Immature natural killer cell (primary cell): ENCODE measurements around the gene FRMD4B. TPM values are rescaled to one million over a fixed set of nuclear protein-coding genes. Genes with fewer than 3 reads are reported as not detected.

ENCODE experiments used
- DNase-seq, 3 donors: peaks; one replicate each; pipeline ENCODE4 v3.0.0; 2022; ENCODE audit warnings: mixed read lengths in 1 of 3
- H3K27ac Mint-ChIP-seq, 6 donors: one replicate each; pipeline ENCODE4 v1.8.0; 2020; ENCODE audit warnings: mixed read lengths in 6 of 6, mild to moderate bottlenecking in 5 of 6, inconsistent platforms in 4 of 6, moderate library complexity in 3 of 6
- H3K27me3 Mint-ChIP-seq, 3 donors: one replicate each; pipeline ENCODE4 v1.8.0; 2020 to 2021; ENCODE audit warnings: low read depth in 3 of 3, mild to moderate bottlenecking in 3 of 3, mixed read lengths in 3 of 3, moderate library complexity in 3 of 3, inconsistent platforms in 1 of 3
- H3K36me3 Mint-ChIP-seq, 3 donors: one replicate each; pipeline ENCODE4 v1.8.0; 2020; ENCODE audit warnings: mixed read lengths in 3 of 3, inconsistent platforms in 2 of 3, mild to moderate bottlenecking in 2 of 3
- H3K4me1 Mint-ChIP-seq, 2 donors: one replicate each; pipeline ENCODE4 v1.8.0; 2020; ENCODE audit warnings: inconsistent platforms in 2 of 2, mild to moderate bottlenecking in 2 of 2, mixed read lengths in 2 of 2, moderate library complexity in 1 of 2
- H3K4me3 Mint-ChIP-seq, 5 donors: one replicate each; pipeline ENCODE4 v1.8.0; 2020; ENCODE audit warnings: mild to moderate bottlenecking in 5 of 5, mixed read lengths in 5 of 5, inconsistent platforms in 3 of 5, moderate library complexity in 3 of 5
- H3K9me3 Mint-ChIP-seq, 6 donors: one replicate each; pipeline ENCODE4 v1.8.0; 2020; ENCODE audit warnings: mild to moderate bottlenecking in 6 of 6, mixed read lengths in 6 of 6, inconsistent platforms in 4 of 6, moderate library complexity in 3 of 6
- polyA plus RNA-seq, 3 donors: library from polyadenylated mRNA; unstranded; fragments of 300-500 nt; fragmentation: Illumina TruSeq; gene quantifications; one replicate each; pipeline ENCODE4 v1.2.3, GENCODE V29; 2021

FRMD4B gene
- polyA plus RNA-seq, 3 donors from 2014 or later: 1.3 to 16.1 (median 5.4) TPM

DNA sequence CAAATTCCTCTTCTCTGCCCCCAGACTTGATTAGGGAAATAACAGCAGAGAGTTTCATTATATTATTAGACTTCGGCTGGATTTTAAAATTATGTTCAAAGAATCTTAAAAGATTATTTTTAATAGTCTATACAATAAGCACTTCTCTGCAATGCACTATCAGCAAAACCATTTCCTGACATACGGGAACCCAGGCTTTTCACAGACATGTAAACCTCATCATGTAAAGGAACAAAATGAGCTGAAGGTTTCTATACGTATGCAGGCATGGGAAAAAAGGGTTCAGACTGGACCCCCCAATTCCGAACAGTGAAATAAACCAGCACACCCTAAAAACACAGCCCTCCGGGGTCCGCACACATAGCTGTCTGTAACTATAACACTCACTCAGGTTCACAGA lies 185.9 kb downstream of the FRMD4B start:
- H3K9me3 Mint-ChIP-seq: no peaks in the 10 kb centered on the region
- peak overlapping the region; percentile 82 to 91 (median 88) for H3K4me3 Mint-ChIP-seq
- peaks cover 0 to 2% (median 0%) of the 10 kb centered on the region in 3 donors for H3K27me3 Mint-ChIP-seq
- no peak for DNase-seq
- peak overlapping the region in 5 of 6 donors; percentile 9 to 89 (median 61) for H3K27ac Mint-ChIP-seq
- peaks cover 32 to 40% of the 10 kb centered on the region in 2 donors for H3K4me1 Mint-ChIP-seq
- peaks cover 1 to 11% (median 5%) of the 10 kb centered on the region in 3 donors for H3K36me3 Mint-ChIP-seq

DNA sequence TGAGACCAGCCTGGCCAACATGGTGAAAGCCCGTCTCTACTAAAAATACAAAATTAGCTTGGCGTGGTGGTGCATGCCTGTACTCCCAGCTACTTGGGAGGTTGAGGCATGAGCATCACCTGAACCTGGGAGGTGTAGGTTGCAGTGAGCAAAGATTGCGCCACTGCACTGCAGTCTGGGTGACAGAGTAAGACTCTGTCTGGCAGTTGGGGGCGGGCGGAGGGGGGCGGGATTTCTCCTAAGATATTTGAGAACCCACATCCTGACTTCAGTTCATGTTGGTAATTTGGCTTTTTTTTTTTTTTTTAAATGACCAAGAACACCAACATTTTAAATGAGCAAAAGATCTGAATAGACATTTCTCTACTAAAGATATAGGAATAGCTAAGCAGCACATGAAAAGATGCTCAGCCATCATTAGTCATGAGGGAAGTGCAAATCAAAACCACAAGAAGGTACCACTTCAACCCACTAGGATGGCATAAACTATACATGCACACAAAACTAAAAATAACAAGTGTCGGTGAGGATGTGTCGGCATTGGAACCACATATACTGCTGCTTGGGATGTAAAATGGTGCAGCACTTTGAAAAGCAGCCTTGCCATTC lies 187.9 kb downstream of the FRMD4B start:
- Mint-ChIP-seq H3K27ac (peak overlapping the region in 4 of 6 donors; percentile 24 to 89 (median 70)), H3K27me3 (peaks cover 0 to 2% (median 0%) of the 10 kb centered on the region in 3 donors), H3K4me1 (peaks cover 32 to 40% of the 10 kb centered on the region in 2 donors), H3K4me3 (peak overlapping the region; percentile 82 to 91 (median 88)), H3K36me3 (peaks cover 5 to 26% (median 11%) of the 10 kb centered on the region in 3 donors), H3K9me3 (no peaks in the 10 kb centered on the region)
- DNase-seq: peak; percentile 14 to 44 (median 26)

DNA sequence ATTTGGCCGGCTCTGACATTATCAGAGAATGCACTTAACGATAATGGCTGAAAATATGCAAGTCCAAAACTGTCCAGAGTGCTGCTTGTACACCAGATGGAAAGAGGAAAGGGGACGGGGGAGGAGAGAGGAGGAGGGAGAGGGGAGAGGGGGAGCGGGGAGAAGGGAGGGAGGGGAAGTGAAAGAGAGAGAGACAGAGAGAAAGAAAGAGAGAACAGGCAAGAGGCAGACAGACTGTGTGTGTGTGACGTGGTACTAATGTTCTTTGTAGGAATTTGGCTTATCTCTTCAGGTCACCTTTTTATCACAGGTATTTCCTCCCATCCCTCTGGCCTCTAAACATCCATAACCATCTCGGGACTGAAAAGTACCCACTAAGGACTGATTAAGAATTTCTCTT lies 188.4 kb downstream of the FRMD4B start:
- DNase-seq: no peak
- H3K4me3 Mint-ChIP-seq: peak overlapping the region in 2 of 5 donors; percentile 12 to 14
- no peaks in the 10 kb centered on the region for H3K9me3 Mint-ChIP-seq
- H3K27ac Mint-ChIP-seq: peak overlapping the region in 1 of 6 donors; percentile 16
- peaks cover 5 to 26% (median 11%) of the 10 kb centered on the region in 3 donors for H3K36me3 Mint-ChIP-seq
- peaks cover 0 to 2% (median 0%) of the 10 kb centered on the region in 3 donors for H3K27me3 Mint-ChIP-seq
- H3K4me1 Mint-ChIP-seq: peaks cover 32 to 40% of the 10 kb centered on the region in 2 donors

DNA sequence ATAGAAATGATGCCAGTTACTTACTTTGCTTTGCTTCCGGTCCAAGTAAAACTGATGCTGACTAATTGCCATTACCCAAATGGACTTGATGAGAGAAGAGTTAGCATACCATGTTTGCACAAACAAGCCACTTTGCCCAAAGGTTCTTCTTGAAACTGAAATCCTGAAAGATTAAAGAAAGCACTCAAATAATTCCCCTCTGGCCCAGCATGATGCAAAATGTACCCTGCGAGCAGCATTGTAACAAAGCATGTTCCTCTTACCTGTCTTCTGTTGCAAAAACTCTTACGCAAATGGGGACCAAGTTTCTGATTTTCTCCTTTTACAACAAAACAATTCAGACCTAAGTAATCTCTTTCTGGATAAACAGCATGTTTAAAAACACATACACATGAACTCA lies 189.0 kb downstream of the FRMD4B start:
- Mint-ChIP-seq H3K9me3 (no peaks in the 10 kb centered on the region), H3K36me3 (peaks cover 5 to 26% (median 11%) of the 10 kb centered on the region in 3 donors), H3K27me3 (peaks cover 0 to 2% (median 0%) of the 10 kb centered on the region in 3 donors), H3K4me3 (peak overlapping the region in 1 of 5 donors; percentile 14), H3K4me1 (peaks cover 32 to 40% of the 10 kb centered on the region in 2 donors), H3K27ac (peak overlapping the region in 2 of 6 donors; percentile 34 to 74)
- DNase-seq: no peak

DNA sequence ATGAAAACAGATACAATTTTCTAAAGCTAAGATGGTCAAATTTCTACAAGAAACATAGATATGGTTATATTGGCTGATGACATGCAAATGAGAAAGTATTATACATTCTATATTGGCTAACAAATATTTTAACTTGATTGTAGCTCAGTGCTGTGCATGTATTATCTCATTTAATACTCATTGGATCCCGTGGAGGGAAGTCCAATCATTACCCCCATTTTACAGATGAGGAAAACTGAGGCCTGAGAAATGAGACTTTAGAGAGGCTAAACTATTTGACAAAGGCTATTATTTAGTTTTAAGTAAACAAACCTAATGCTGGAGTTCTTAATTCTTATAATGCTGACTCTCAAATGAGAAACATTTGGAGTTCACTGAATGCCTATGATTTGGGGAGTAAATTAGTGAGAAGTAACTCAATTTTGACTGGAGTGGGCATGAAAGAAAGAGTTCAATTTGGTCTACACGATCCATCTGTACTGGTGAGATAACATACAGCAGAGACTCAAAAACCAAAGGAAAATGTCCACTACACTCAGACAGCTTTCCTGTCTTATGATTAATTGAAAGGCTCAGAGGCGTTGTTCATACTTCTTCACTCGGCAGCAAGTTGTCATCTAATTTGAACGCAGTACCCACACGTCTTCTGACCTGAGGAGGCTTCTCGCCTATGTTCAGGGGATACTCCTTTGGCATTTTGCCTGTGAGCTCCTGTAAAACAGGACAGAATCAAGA lies 191.3 kb downstream of the FRMD4B start:
- no peak overlapping the region for H3K27ac Mint-ChIP-seq
- peaks cover 23 to 29% of the 10 kb centered on the region in 2 donors for H3K4me1 Mint-ChIP-seq
- no peak overlapping the region for H3K4me3 Mint-ChIP-seq
- H3K27me3 Mint-ChIP-seq: peaks cover 0 to 2% (median 0%) of the 10 kb centered on the region in 3 donors
- no peak for DNase-seq
- H3K36me3 Mint-ChIP-seq: peaks cover 5 to 26% (median 14%) of the 10 kb centered on the region in 3 donors
- no peaks in the 10 kb centered on the region for H3K9me3 Mint-ChIP-seq

DNA sequence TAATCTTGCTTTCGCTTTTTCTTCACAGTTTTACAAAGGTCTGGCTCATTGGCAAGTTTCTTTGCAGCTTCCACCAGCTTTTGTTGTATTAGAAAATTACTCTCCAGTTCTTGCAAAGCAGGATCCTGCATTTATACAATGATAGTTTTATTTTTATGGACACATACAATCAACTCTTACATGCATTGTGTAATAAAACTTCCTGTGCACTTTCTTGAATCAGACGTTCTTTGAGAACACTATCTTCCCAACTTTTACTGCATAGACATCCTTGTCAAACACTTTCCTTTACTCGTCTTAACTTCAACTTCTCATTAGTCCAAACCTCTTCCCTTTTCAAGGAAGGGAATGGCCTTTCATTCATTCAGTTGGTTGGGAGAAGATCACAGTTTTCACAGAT lies 192.1 kb downstream of the FRMD4B start:
- Mint-ChIP-seq H3K9me3 (no peaks in the 10 kb centered on the region), H3K4me3 (no peak overlapping the region), H3K4me1 (peaks cover 14 to 21% of the 10 kb centered on the region in 2 donors), H3K36me3 (peaks cover 5 to 26% (median 14%) of the 10 kb centered on the region in 3 donors), H3K27me3 (peaks cover 0 to 2% (median 0%) of the 10 kb centered on the region in 3 donors), H3K27ac (no peak overlapping the region)
- DNase-seq: no peak

DNA sequence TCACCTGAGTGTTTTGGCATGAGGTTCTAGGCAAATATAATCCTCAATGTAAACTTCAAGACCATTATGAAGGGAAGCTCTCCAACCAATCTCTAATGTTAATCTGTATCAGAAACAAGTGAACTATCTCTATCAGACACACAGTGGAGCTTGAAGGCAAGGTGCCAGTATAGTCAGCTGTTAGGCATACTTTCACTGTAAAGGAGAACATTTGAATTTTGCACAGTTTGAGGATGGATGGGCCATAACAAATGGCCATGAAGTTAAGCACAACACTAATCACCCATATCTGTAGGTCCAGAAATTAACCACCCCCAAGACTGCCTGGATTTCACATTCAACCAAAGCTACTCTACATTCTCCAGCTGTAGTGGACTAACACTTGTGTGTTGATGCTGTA lies 194.4 kb downstream of the FRMD4B start:
- Mint-ChIP-seq H3K4me3 (no peak overlapping the region), H3K9me3 (no peaks in the 10 kb centered on the region), H3K27ac (peak overlapping the region in 1 of 6 donors; percentile 3), H3K36me3 (peaks cover 5 to 26% (median 14%) of the 10 kb centered on the region in 3 donors), H3K4me1 (no peaks in the 10 kb centered on the region), H3K27me3 (peaks cover 0 to 2% (median 0%) of the 10 kb centered on the region in 3 donors)
- DNase-seq: no peak

DNA sequence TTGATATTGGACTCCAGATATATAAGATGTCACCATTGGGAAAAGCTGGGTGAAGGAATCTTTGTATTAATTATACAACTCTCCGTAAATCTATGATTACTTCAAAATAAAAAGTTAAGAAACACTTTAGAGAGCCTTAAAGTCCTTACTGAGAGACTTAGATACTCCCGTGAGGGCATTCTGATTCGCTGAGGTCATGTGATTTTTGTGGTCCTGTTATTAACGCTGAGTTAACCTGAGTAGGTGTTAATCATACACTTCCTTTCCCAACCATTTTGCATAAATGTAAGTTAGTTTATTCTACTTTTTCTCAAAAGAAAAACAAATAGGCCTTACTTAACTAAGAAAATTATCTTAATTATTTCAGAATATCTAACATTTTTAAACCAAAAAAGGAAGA lies 196.4 kb downstream of the FRMD4B start:
- Mint-ChIP-seq H3K9me3 (no peaks in the 10 kb centered on the region), H3K27me3 (no peaks in the 10 kb centered on the region), H3K4me1 (no peaks in the 10 kb centered on the region), H3K36me3 (peaks cover 2 to 20% (median 13%) of the 10 kb centered on the region in 3 donors), H3K27ac (no peak overlapping the region), H3K4me3 (no peak overlapping the region)
- no peak for DNase-seq

DNA sequence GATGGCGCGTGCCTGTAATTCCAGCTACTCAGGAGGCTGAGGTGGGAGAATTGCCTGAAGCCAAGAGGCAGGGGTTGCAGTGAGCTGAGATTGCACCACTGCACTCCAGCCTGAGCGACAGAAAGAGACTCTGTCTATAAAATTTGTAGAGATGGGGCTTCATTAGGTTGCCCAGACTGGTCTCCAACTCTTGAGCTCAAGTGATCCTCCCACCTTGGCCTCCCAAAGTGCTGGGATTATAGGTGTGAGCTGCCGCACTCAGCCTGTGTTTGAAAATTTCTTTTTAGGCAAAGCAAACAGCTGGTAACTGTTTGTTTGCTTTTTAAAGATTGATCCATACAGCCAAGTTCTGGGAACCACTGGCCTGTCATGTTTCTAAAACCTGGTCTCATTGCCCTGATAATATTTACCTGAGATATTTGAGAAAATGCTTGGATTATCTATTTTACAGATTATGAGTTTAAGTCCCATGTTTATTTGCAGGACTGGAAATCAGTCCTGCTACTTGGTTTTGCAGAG lies 199.3 kb downstream of the FRMD4B start:
- Mint-ChIP-seq H3K27me3 (no peaks in the 10 kb centered on the region), H3K36me3 (peaks cover 2 to 11% (median 6%) of the 10 kb centered on the region in 3 donors), H3K4me3 (no peak overlapping the region), H3K27ac (no peak overlapping the region), H3K4me1 (no peaks in the 10 kb centered on the region), H3K9me3 (no peaks in the 10 kb centered on the region)
- no peak for DNase-seq

DNA sequence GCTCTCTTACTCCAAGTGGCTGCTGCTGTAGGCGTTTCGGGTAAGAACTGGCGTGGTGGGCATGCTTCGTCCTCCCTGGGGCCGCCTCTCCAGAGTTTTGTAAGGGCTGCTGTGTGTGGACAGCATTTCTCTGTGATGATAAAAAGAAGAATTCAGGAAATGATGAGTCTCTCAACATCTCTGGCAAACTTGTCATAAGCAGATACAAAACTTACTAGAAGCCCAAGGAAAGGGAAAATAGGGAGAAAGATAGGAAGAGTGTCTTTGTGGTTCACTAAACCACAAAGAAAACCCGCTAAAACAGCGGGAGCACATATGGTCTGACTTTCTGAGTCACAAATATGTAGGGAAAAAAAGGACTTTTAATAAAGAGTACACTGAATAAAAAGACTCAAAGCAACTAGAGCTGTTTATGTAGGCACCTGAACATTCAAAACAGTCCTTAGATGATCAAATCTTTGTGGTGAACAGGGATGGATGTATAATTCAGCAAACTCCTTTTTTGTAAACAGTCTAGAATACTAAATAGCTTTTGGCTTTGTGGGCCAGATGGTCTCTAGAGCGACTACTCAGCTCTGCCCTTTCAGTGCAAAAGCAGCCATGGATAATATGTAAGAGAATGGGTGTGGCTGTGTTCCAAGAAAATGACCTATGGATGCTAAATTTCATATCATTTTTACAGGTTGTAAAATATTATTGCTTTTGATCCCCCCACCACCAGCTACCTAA lies 203.1 kb downstream of the FRMD4B start:
- Mint-ChIP-seq H3K4me1 (no peaks in the 10 kb centered on the region), H3K36me3 (peaks cover 2 to 28% (median 4%) of the 10 kb centered on the region in 3 donors), H3K27me3 (peaks cover 0 to 3% (median 0%) of the 10 kb centered on the region in 3 donors), H3K27ac (no peak overlapping the region), H3K9me3 (no peaks in the 10 kb centered on the region), H3K4me3 (no peak overlapping the region)
- DNase-seq: no peak

DNA sequence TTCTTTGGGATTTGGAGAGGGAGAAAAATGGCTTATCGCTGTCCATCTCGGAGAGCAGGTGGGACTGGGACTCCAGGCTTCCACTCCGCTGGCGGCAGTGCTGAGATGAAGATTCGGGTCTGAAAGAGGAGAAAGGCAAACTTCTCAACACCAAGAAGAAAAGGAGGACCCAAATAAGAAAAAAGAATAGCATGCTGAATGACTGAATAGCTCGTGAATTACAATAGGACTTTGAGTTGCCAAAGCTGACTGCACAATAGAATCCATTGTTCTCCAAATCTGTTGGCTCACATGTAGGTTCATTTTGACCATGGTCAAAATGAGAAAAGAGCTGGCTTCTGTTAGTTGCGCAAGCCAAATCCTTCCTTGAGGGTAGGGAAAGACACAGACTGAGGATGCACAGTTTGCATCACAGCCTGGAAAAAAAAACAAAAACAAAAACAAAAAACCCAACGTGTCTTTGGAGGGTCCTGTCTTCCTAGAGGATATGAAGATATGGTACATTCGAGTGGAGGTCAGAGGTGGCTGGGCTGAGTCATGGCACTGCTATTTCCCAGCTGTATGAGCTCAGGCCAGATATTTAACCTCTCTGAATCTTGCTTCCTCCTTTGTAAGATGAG lies 204.2 kb downstream of the FRMD4B start:
- no peak for DNase-seq
- H3K9me3 Mint-ChIP-seq: no peaks in the 10 kb centered on the region
- peaks cover 0 to 3% (median 0%) of the 10 kb centered on the region in 3 donors for H3K27me3 Mint-ChIP-seq
- no peaks in the 10 kb centered on the region for H3K4me1 Mint-ChIP-seq
- H3K4me3 Mint-ChIP-seq: no peak overlapping the region
- H3K27ac Mint-ChIP-seq: no peak overlapping the region
- H3K36me3 Mint-ChIP-seq: peaks cover 2 to 24% (median 4%) of the 10 kb centered on the region in 3 donors

DNA sequence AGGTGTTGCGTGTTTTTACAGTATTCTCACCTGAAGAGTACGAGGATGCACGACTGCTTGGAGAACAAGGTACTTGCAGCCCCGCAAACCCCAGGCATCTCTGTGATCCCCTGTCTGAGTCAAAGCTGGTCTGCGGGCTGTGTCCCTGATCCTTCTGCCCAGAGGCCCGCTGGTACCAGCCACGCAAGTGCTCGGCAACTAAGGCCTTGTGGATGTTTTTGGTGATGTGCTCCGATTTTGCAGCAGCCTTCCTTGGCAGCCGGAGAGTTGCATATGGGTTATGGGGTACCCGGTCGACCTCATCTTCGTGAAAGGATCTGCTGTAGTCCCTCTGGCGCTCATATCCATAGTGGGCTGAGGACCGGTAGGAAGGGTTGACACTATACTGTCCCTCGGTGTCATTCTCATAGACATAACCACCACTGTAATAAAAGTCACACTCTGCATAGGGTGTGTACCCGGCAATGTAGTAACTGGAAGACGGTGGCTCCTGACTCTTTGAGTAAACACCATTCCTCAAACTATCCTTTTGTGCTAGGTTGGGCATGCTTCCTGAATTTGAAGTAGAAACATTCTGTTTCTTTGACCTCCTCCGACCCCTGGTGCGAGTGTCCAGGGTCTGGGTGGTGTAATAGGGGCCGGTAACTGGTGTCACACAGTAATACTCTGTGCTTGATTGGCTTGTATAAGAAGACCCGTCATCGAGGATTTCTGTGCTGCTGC lies 204.9 kb downstream of the FRMD4B start:
- H3K36me3 Mint-ChIP-seq: peaks cover 2 to 26% (median 4%) of the 10 kb centered on the region in 3 donors
- no peaks in the 10 kb centered on the region for H3K4me1 Mint-ChIP-seq
- peaks cover 0 to 3% (median 0%) of the 10 kb centered on the region in 3 donors for H3K27me3 Mint-ChIP-seq
- no peak overlapping the region for H3K27ac Mint-ChIP-seq
- H3K4me3 Mint-ChIP-seq: no peak overlapping the region
- DNase-seq: no peak
- no peaks in the 10 kb centered on the region for H3K9me3 Mint-ChIP-seq
